Measurements from ENCODE around the gene SDCBP2. TPM values are rescaled to one million over a fixed set of nuclear protein-coding genes. Genes with fewer than 3 reads are reported as not detected.
"Not testable (repeated sequence)": the region's sequence is repeated elsewhere in the genome, so short reads cannot be mapped to it uniquely, and the experiment has no call there.

The SDCBP2 gene
- total RNA-seq, 2 donors from 2014 or later = 4.9 to 18.5 TPM

GRCh38 chr20:1367479-1367878, 38.5 kb upstream of the SDCBP2 start:
- ATAC-seq (no peak), DNase-seq (ENCODE audit: low spot score in 2 of 2) (no peak)
- Mint-ChIP-seq H3K9me3 (no peaks in the 10 kb centered on the region), H3K36me3 (peaks cover 38 to 62% of the 10 kb centered on the region in 2 donors), H3K27ac (peak overlapping the region in 1 of 2 donors; percentile 32)

GRCh38 chr20:1364106-1364505, 35.2 kb upstream of the SDCBP2 start:
- no peak for DNase-seq (ENCODE audit: low spot score in 2 of 2)
- Mint-ChIP-seq H3K9me3 (no peaks in the 10 kb centered on the region), H3K27ac (peak overlapping the region in 1 of 2 donors; percentile 59), H3K36me3 (peaks cover 50 to 72% of the 10 kb centered on the region in 2 donors)
- peak in 1 of 2 donors; percentile 17 for ATAC-seq

- ATAC-seq = no peak
- Mint-ChIP-seq H3K36me3 (peaks cover 44 to 72% of the 10 kb centered on the region in 2 donors), H3K27ac (peak overlapping the region in 1 of 2 donors; percentile 59), H3K9me3 (no peaks in the 10 kb centered on the region)
- DNase-seq (ENCODE audit: low spot score in 2 of 2) = no peak
Observed at GRCh38 chr20:1363522-1363921, 34.6 kb upstream of the SDCBP2 start.

GRCh38 chr20:1362484-1362883, 33.5 kb upstream of the SDCBP2 start:
- Mint-ChIP-seq H3K27ac (peak overlapping the region; percentile 59 to 81), H3K36me3 (peaks cover 34 to 69% of the 10 kb centered on the region in 2 donors), H3K9me3 (peaks cover 0 to 3% of the 10 kb centered on the region in 2 donors)
- peak in 1 of 2 donors; percentile 60 for DNase-seq (ENCODE audit: low spot score in 2 of 2)
- ATAC-seq = peak; percentile 25 to 54

GRCh38 chr20:1360094-1360846, 31.3 kb upstream of the SDCBP2 start:
- peaks cover 33 to 64% of the 10 kb centered on the region in 2 donors for H3K36me3 Mint-ChIP-seq
- H3K27ac Mint-ChIP-seq = peak overlapping the region; percentile 23 to 68
- ATAC-seq = peak; percentile 40 to 48
- peaks cover 0 to 8% of the 10 kb centered on the region in 2 donors for H3K9me3 Mint-ChIP-seq
- no peak for DNase-seq (ENCODE audit: low spot score in 2 of 2)

- peak overlapping the region; percentile 68 to 97 for H3K27ac Mint-ChIP-seq
- ATAC-seq (peak; percentile 89 to 90), DNase-seq (ENCODE audit: low spot score in 2 of 2) (peak in 1 of 2 donors; percentile 41)
- peaks cover 5 to 15% of the 10 kb centered on the region in 2 donors for H3K9me3 Mint-ChIP-seq
- peaks cover 45 to 77% of the 10 kb centered on the region in 2 donors for H3K36me3 Mint-ChIP-seq
Observed at GRCh38 chr20:1357921-1358671, 29.2 kb upstream of the SDCBP2 start.

- peaks cover 5 to 43% of the 10 kb centered on the region in 2 donors for H3K9me3 Mint-ChIP-seq
- DNase-seq (ENCODE audit: low spot score in 2 of 2) = no peak
Observed at GRCh38 chr20:1353956-1354355, 25.0 kb upstream of the SDCBP2 start.

GRCh38 chr20:1346315-1346969, 17.5 kb upstream of the SDCBP2 start:
- H3K9me3 Mint-ChIP-seq = peaks cover 6 to 25% of the 10 kb centered on the region in 2 donors

More at GRCh38 chr20:1353956-1354355, 25.0 kb upstream of the SDCBP2 start:
- Mint-ChIP-seq H3K36me3 (peaks cover 56 to 84% of the 10 kb centered on the region in 2 donors), H3K27ac (no peak overlapping the region)
- ATAC-seq = no peak

GRCh38 chr20:1345756-1346093, 16.8 kb upstream of the SDCBP2 start:
- Mint-ChIP-seq H3K36me3 (peaks cover 13% of the 10 kb centered on the region in 2 donors), H3K27ac (no peak overlapping the region), H3K9me3 (peaks cover 6 to 19% of the 10 kb centered on the region in 2 donors)
- ATAC-seq (no peak), DNase-seq (ENCODE audit: low spot score in 2 of 2) (no peak)

More at GRCh38 chr20:1346315-1346969, 17.5 kb upstream of the SDCBP2 start:
- peak overlapping the region in 1 of 2 donors; percentile 47 for H3K27ac Mint-ChIP-seq
- DNase-seq (ENCODE audit: low spot score in 2 of 2) (no peak), ATAC-seq (no peak)
- peaks cover 20% of the 10 kb centered on the region in 2 donors for H3K36me3 Mint-ChIP-seq

- no peak overlapping the region for H3K27ac Mint-ChIP-seq
Observed at GRCh38 chr20:1345030-1345755, 16.3 kb upstream of the SDCBP2 start.

GRCh38 chr20:1343446-1344124, 14.6 kb upstream of the SDCBP2 start:
- peak overlapping the region; percentile 22 to 30 for H3K27ac Mint-ChIP-seq
- DNase-seq (ENCODE audit: low spot score in 2 of 2); ATAC-seq; H3K9me3 Mint-ChIP-seq; H3K36me3 Mint-ChIP-seq: not testable (repeated sequence)

More at GRCh38 chr20:1345030-1345755, 16.3 kb upstream of the SDCBP2 start:
- DNase-seq (ENCODE audit: low spot score in 2 of 2) (no peak), ATAC-seq (peak; percentile 30 to 45)
- H3K9me3 Mint-ChIP-seq = peaks cover 6 to 15% of the 10 kb centered on the region in 2 donors
- peaks cover 7 to 10% of the 10 kb centered on the region in 2 donors for H3K36me3 Mint-ChIP-seq

- no peak for ATAC-seq
- no peaks in the 10 kb centered on the region for H3K36me3 Mint-ChIP-seq
- H3K9me3 Mint-ChIP-seq = no peaks in the 10 kb centered on the region
- peak overlapping the region; percentile 19 to 83 for H3K27ac Mint-ChIP-seq
- no peak for DNase-seq (ENCODE audit: low spot score in 2 of 2)
Observed at GRCh38 chr20:1341561-1342265, 12.8 kb upstream of the SDCBP2 start.

GRCh38 chr20:1338801-1339200, 9.9 kb upstream of the SDCBP2 start:
- H3K36me3 Mint-ChIP-seq = no peaks in the 10 kb centered on the region
- DNase-seq (ENCODE audit: low spot score in 2 of 2) (no peak), ATAC-seq (no peak)
- no peak overlapping the region for H3K27ac Mint-ChIP-seq
- H3K9me3 Mint-ChIP-seq = no peaks in the 10 kb centered on the region

GRCh38 chr20:1338096-1338495, 9.2 kb upstream of the SDCBP2 start:
- DNase-seq (ENCODE audit: low spot score in 2 of 2) (no peak), ATAC-seq (no peak)
- Mint-ChIP-seq H3K9me3 (no peaks in the 10 kb centered on the region), H3K27ac (peak overlapping the region in 1 of 2 donors; percentile 53), H3K36me3 (no peaks in the 10 kb centered on the region)

- H3K27ac Mint-ChIP-seq = no peak overlapping the region
Observed at GRCh38 chr20:1337441-1337840, 8.5 kb upstream of the SDCBP2 start.

More at GRCh38 chr20:1337441-1337840, 8.5 kb upstream of the SDCBP2 start:
- no peak for DNase-seq (ENCODE audit: low spot score in 2 of 2)
- Mint-ChIP-seq H3K9me3 (no peaks in the 10 kb centered on the region), H3K36me3 (no peaks in the 10 kb centered on the region)
- ATAC-seq = no peak

All from activated naive CD4-positive, alpha-beta T cell treated with anti-CD3 and anti-CD28 coated beads, Interleukin-2, amount 50 U/mL, for 72 hours (primary cell).